HEK293 (cell line): ENCODE data around the gene HIBCH.

ENCODE experiments used
- CTCF ChIA-PET: fragments of 350-600 bp; formaldehyde crosslinking; extraction: SDS; loops from one replicate; lab custom pipeline; 2021; ENCODE audit warnings: antibody characterized with exemption; lab: Yijun Ruan, JAX
- POLR2A ChIA-PET: fragments of 300-600 bp; formaldehyde crosslinking; extraction: SDS; loops from one replicate; lab custom pipeline; 2020; ENCODE audit warnings: antibody characterized with exemption, inconsistent platforms; lab: Yijun Ruan, JAX
- H3K27ac ChIP-seq: fragments of 200-500 bp; sonication (Bioruptor generic); 2 replicates; pipeline ENCODE4 v1.5.1; 2014; ENCODE audit warnings: low read depth, low read length, control low read depth, inconsistent platforms; ENCODE audit errors: extremely low read depth
- H3K36me3 ChIP-seq, 2 experiments: fragments of 200-500 bp in 1 of 2; sonication (Bioruptor generic) in 1 of 2; 1 replicate in 1 of 2; 2 replicates in 1 of 2; pipeline ENCODE4 v1.5.1; 2014 to 2017; ENCODE audit warnings: inconsistent platforms in 2 of 2, low read length in 2 of 2; ENCODE audit not compliant: control insufficient read depth in 2 of 2, insufficient read depth in 1 of 2
- H3K4me1 ChIP-seq: fragments of 200-500 bp; sonication (Bioruptor generic); 2 replicates; pipeline ENCODE4 v1.5.1; 2014; ENCODE audit warnings: mild to moderate bottlenecking, low read length, inconsistent platforms; ENCODE audit not compliant: control insufficient read depth, insufficient read depth
- H3K4me3 ChIP-seq: 2 replicates; pipeline ENCODE4 v1.5.1; 2011; ENCODE audit warnings: low read depth, mild to moderate bottlenecking, control low read depth, low read length, moderate library complexity
- H3K9me3 ChIP-seq: fragments of 200-500 bp; sonication (Bioruptor generic); 2 replicates; pipeline ENCODE4 v1.5.1; 2014; ENCODE audit warnings: low read depth, low read length, inconsistent platforms; ENCODE audit not compliant: control insufficient read depth, insufficient read depth
- EGR2 ChIP-seq: fragments of 450-650 bp; formaldehyde crosslinking; IDR thresholded peaks from 2 replicates; pipeline ENCODE4 v1.5.1; 2016; ENCODE audit warnings: low read depth, missing biosample characterization, missing genetic modification characterization
- ELK4 ChIP-seq: IDR thresholded peaks from 2 replicates; pipeline ENCODE4 v1.6.1; 2011; ENCODE audit warnings: mild to moderate bottlenecking, low read depth, low read length, borderline replicate concordance
- MYNN ChIP-seq: fragments of 450-650 bp; formaldehyde crosslinking; IDR thresholded peaks from 2 replicates; pipeline ENCODE4 v1.5.1; 2016; ENCODE audit warnings: missing biosample characterization, missing genetic modification characterization, borderline replicate concordance
- SP2 ChIP-seq: fragments of 450-650 bp; formaldehyde crosslinking; IDR thresholded peaks from 2 replicates; pipeline ENCODE4 v1.5.1; 2016; ENCODE audit warnings: missing biosample characterization, missing genetic modification characterization
- YY1 ChIP-seq: fragments of 450-650 bp; formaldehyde crosslinking; IDR thresholded peaks from 2 replicates; pipeline ENCODE4 v1.5.1; 2018; ENCODE audit warnings: missing biosample characterization, missing genetic modification characterization
- ZBTB1 ChIP-seq: fragments of 450-650 bp; formaldehyde crosslinking; IDR thresholded peaks from 2 replicates; pipeline ENCODE4 v1.5.1; 2016; ENCODE audit warnings: missing biosample characterization, missing genetic modification characterization
- ZFHX2 ChIP-seq: fragments of 450-650 bp; formaldehyde crosslinking; conservative IDR thresholded peaks from 2 replicates; pipeline ENCODE4 v1.5.1; 2016; ENCODE audit warnings: missing biosample characterization, missing genetic modification characterization
- ZNF121 ChIP-seq: fragments of 450-650 bp; formaldehyde crosslinking; IDR thresholded peaks from 2 replicates; pipeline ENCODE4 v1.5.1; 2016; ENCODE audit warnings: missing biosample characterization, missing genetic modification characterization
- ZNF169 ChIP-seq: fragments of 450-650 bp; formaldehyde crosslinking; IDR thresholded peaks from 2 replicates; pipeline ENCODE4 v1.5.1; 2016; ENCODE audit warnings: missing biosample characterization, missing genetic modification characterization
- ZNF211 ChIP-seq: fragments of 450-650 bp; formaldehyde crosslinking; IDR thresholded peaks from 2 replicates; pipeline ENCODE4 v1.5.1; 2016; ENCODE audit warnings: low read depth, missing biosample characterization, missing genetic modification characterization
- ZNF221 ChIP-seq: fragments of 450-650 bp; formaldehyde crosslinking; IDR thresholded peaks from 2 replicates; pipeline ENCODE4 v1.5.1; 2017; ENCODE audit warnings: missing biosample characterization, missing genetic modification characterization, borderline replicate concordance
- ZNF223 ChIP-seq: fragments of 450-650 bp; formaldehyde crosslinking; IDR thresholded peaks from 2 replicates; pipeline ENCODE4 v1.5.1; 2016; ENCODE audit warnings: missing biosample characterization, missing genetic modification characterization
- ZNF324 ChIP-seq: fragments of 450-650 bp; formaldehyde crosslinking; IDR thresholded peaks from 2 replicates; pipeline ENCODE4 v1.5.1; 2016; ENCODE audit warnings: missing biosample characterization, missing genetic modification characterization
- ZNF362 ChIP-seq: fragments of 450-650 bp; formaldehyde crosslinking; IDR thresholded peaks from 2 replicates; pipeline ENCODE4 v1.5.1; 2016; ENCODE audit warnings: missing biosample characterization, missing genetic modification characterization
- ZNF394 ChIP-seq: fragments of 450-650 bp; formaldehyde crosslinking; IDR thresholded peaks from 2 replicates; pipeline ENCODE4 v1.5.1; 2016; ENCODE audit warnings: missing biosample characterization, missing genetic modification characterization, mild to moderate bottlenecking, moderate library complexity, borderline replicate concordance
- ZNF404 ChIP-seq: fragments of 450-650 bp; formaldehyde crosslinking; IDR thresholded peaks from 2 replicates; pipeline ENCODE4 v1.5.1; 2017; ENCODE audit warnings: missing biosample characterization, missing genetic modification characterization
- ZNF426 ChIP-seq: fragments of 450-650 bp; formaldehyde crosslinking; IDR thresholded peaks from 2 replicates; pipeline ENCODE4 v1.5.1; 2017; ENCODE audit warnings: missing biosample characterization, missing genetic modification characterization, mild to moderate bottlenecking, inconsistent platforms, moderate library complexity
- ZNF513 ChIP-seq: fragments of 450-650 bp; IDR thresholded peaks from 2 replicates; pipeline ENCODE4 v1.5.1; 2018; ENCODE audit warnings: missing biosample characterization, missing genetic modification characterization
- ZNF548 ChIP-seq: fragments of 450-650 bp; formaldehyde crosslinking; IDR thresholded peaks from 2 replicates; pipeline ENCODE4 v1.5.1; 2016; ENCODE audit warnings: missing biosample characterization, missing genetic modification characterization
- ZNF654 ChIP-seq: fragments of 450-650 bp; formaldehyde crosslinking; IDR thresholded peaks from 2 replicates; pipeline ENCODE4 v1.5.1; 2016; ENCODE audit warnings: low read depth, missing biosample characterization, missing genetic modification characterization
- ZNF692 ChIP-seq: fragments of 450-650 bp; formaldehyde crosslinking; IDR thresholded peaks from 2 replicates; pipeline ENCODE4 v1.5.1; 2016; ENCODE audit warnings: missing biosample characterization, missing genetic modification characterization
- TF ChIP-seq, protein P1 (sequence below): fragments of 450-650 bp; formaldehyde crosslinking; IDR thresholded peaks from 2 replicates; pipeline ENCODE4 v1.5.1; 2017; ENCODE audit warnings: missing biosample characterization, missing genetic modification characterization
- TF ChIP-seq, protein P2 (sequence below): fragments of 450-650 bp; formaldehyde crosslinking; IDR thresholded peaks from 2 replicates; pipeline ENCODE4 v1.5.1; 2016; ENCODE audit warnings: missing biosample characterization, missing genetic modification characterization

Gene HIBCH

GRCh38 chr2:190256087-190256486 lies 63.5 kb downstream of the HIBCH start (continued):
- TF ChIP-seq ZNF513 (tag by site-specific recombination) (no peak), ZNF221 (no peak)
- TF ChIP-seq, protein P1, sequence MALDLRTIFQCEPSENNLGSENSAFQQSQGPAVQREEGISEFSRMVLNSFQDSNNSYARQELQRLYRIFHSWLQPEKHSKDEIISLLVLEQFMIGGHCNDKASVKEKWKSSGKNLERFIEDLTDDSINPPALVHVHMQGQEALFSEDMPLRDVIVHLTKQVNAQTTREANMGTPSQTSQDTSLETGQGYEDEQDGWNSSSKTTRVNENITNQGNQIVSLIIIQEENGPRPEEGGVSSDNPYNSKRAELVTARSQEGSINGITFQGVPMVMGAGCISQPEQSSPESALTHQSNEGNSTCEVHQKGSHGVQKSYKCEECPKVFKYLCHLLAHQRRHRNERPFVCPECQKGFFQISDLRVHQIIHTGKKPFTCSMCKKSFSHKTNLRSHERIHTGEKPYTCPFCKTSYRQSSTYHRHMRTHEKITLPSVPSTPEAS (tag by site-specific recombination), result no peak
- TF ChIP-seq, protein P2, sequence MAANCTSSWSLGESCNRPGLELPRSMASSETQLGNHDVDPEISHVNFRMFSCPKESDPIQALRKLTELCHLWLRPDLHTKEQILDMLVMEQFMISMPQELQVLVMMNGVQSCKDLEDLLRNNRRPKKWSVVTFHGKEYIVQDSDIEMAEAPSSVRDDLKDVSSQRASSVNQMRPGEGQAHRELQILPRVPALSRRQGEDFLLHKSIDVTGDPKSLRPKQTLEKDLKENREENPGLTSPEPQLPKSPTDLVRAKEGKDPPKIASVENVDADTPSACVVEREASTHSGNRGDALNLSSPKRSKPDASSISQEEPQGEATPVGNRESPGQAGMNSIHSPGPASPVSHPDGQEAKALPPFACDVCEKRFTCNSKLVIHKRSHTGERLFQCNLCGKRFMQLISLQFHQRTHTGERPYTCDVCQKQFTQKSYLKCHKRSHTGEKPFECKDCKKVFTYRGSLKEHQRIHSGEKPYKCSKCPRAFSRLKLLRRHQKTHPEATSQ (tag by site-specific recombination), result no peak

- Histone ChIP-seq H3K27ac (no peak overlapping the region), H3K9me3 (no peaks in the 10 kb centered on the region), H3K4me1 (no peaks in the 10 kb centered on the region)
- POLR2A ChIA-PET, result no interaction called here
- CTCF ChIA-PET, result interaction anchor here (0.7 to 1.0 kb wide), 3 partner anchors 57 to 166 kb away, joined by 3 to 4 read pairs (median 3); no protein-coding TSS in a partner anchor
- TF ChIP-seq ZNF324 (no peak), ZNF394 (tag by site-specific recombination) (no peak)
- TF ChIP-seq, all 188 proteins: peak for 0
- Histone ChIP-seq H3K4me3 (no peak overlapping the region), H3K36me3 (peaks cover 18 to 62% of the 10 kb centered on the region in 2 experiments)
Measured at GRCh38 chr2:190255676-190256075, 64.0 kb downstream of the HIBCH start.

GRCh38 chr2:190254063-190254850 lies 65.4 kb downstream of the HIBCH start:
- H3K4me1 ChIP-seq, result no peaks in the 10 kb centered on the region
- ChIA-PET CTCF (interaction anchor here (0.7 kb wide), 1 partner anchor 251 kb away, joined by 3 read pairs; no protein-coding TSS in a partner anchor), POLR2A (no interaction called here)
- H3K36me3 ChIP-seq, result peaks cover 18 to 59% of the 10 kb centered on the region in 2 experiments
- H3K9me3 ChIP-seq, result no peaks in the 10 kb centered on the region
- H3K4me3 ChIP-seq, result no peak overlapping the region
- H3K27ac ChIP-seq, result no peak overlapping the region
- no peak for TF ChIP-seq ZNF362 (tag by site-specific recombination)
- no peak for TF ChIP-seq ZNF404
- no peak for TF ChIP-seq ZNF169 (tag by site-specific recombination)
- TF ChIP-seq ZNF223, result no peak
- TF ChIP-seq ZNF426, result no peak
- no peak for TF ChIP-seq SP2 (tag by site-specific recombination)
- no peak for TF ChIP-seq ZNF211
- no peak for TF ChIP-seq ZNF121 (tag by site-specific recombination)
- no peak for TF ChIP-seq MYNN (tag by site-specific recombination)
- no peak for TF ChIP-seq ZNF513 (tag by site-specific recombination)
- TF ChIP-seq ZNF548, result no peak
- no peak for TF ChIP-seq YY1 (tag by site-specific recombination)
- TF ChIP-seq ZNF692 (tag by site-specific recombination), result no peak
- TF ChIP-seq ZBTB1 (tag by site-specific recombination), result no peak
- no peak for TF ChIP-seq ZFHX2 (tag by site-specific recombination)
- TF ChIP-seq ELK4, result no peak
- no peak for TF ChIP-seq EGR2 (tag by site-specific recombination)
- no peak for TF ChIP-seq ZNF654 (tag by site-specific recombination)
